ENCODE measurements around the gene H3-3A.

H3-3A gene

DNA sequence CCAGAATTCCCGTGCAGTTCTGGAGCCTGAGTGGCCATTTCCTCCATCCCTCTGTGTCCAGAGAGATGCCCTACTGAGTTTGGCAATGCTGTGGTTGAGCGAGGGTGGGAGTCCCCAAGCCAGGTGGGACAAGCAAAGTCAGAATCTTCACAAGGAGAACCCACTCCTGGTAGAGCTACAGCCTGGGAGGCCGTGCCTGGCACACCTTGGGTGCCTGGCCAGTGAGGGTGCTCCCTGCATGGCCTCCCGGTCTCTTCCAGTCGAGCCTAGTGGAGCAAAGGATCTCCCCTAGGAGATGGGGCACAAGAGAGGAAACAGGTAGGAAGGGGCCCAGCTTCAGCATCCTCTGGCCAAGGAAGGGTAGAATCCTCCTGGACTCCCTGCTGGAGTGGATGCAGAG is 57.9 kb downstream of the H3-3A start:
- DNase-seq (ENCODE audit: low spot score) (no peak), ATAC-seq (ENCODE audit: low read depth) (no peak)
- Histone ChIP-seq H3K4me3 (ENCODE audit: severe bottlenecking) (no peak overlapping the region), H3K27me3 (ENCODE audit: insufficient read depth, poor library complexity, severe bottlenecking) (no peaks in the 10 kb centered on the region), H3K36me3 (ENCODE audit: low read depth) (no peaks in the 10 kb centered on the region), H3K27ac (ENCODE audit: poor library complexity, severe bottlenecking) (no peak overlapping the region), H3K4me1 (ENCODE audit: insufficient read depth, poor library complexity, severe bottlenecking) (peaks cover 23% of the 10 kb centered on the region), H3K9me3 (ENCODE audit: severe bottlenecking) (no peaks in the 10 kb centered on the region)
- TF ChIP-seq, protein P1, sequence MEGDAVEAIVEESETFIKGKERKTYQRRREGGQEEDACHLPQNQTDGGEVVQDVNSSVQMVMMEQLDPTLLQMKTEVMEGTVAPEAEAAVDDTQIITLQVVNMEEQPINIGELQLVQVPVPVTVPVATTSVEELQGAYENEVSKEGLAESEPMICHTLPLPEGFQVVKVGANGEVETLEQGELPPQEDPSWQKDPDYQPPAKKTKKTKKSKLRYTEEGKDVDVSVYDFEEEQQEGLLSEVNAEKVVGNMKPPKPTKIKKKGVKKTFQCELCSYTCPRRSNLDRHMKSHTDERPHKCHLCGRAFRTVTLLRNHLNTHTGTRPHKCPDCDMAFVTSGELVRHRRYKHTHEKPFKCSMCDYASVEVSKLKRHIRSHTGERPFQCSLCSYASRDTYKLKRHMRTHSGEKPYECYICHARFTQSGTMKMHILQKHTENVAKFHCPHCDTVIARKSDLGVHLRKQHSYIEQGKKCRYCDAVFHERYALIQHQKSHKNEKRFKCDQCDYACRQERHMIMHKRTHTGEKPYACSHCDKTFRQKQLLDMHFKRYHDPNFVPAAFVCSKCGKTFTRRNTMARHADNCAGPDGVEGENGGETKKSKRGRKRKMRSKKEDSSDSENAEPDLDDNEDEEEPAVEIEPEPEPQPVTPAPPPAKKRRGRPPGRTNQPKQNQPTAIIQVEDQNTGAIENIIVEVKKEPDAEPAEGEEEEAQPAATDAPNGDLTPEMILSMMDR (IDR thresholded peaks at IDR 0.05; ENCODE audit: poor library complexity, severe bottlenecking) = no peak

DNA sequence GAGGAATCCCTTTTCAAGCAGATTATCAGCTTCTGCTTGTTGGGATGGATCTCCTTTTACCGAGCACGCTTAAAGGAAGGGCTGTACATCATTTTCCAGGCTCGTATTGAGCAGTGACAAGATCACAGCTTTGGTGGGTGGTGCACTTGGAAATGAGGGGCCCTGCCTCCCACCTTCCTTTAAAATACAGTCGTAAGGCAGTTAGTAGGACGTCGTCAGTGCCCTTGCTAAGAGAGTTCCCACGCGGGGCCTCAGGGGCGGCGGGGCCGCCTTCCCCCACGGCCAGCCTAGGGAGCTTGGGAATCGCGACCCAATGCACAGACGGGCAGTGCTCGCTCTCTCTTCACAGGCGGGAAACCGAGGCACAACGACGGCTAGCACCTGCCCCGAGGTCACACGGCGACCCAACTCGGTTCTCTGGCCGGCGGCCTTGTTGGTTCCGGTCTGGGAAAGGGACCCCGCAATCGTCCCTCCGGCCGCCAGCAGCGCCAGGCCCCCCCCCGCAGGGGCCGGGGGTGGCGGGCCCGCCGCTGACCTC is 58.6 kb downstream of the H3-3A start:
- TF ChIP-seq, protein P1 (IDR thresholded peaks at IDR 0.05; ENCODE audit: poor library complexity, severe bottlenecking) = no peak
- Histone ChIP-seq H3K4me1 (ENCODE audit: insufficient read depth, poor library complexity, severe bottlenecking) (peaks cover 23% of the 10 kb centered on the region), H3K36me3 (ENCODE audit: low read depth) (no peaks in the 10 kb centered on the region), H3K9me3 (ENCODE audit: severe bottlenecking) (no peaks in the 10 kb centered on the region), H3K27ac (ENCODE audit: poor library complexity, severe bottlenecking) (peak overlapping the region; percentile 87), H3K27me3 (ENCODE audit: insufficient read depth, poor library complexity, severe bottlenecking) (no peaks in the 10 kb centered on the region), H3K4me3 (ENCODE audit: severe bottlenecking) (peak overlapping the region; percentile 55)
- DNase-seq (ENCODE audit: low spot score) (no peak), ATAC-seq (ENCODE audit: low read depth) (no peak)

Data from RWPE2 (cell line).